GM12878 (cell line): Measurements from ENCODE around the gene CCDC88C. TPM values are rescaled to one million over a fixed set of nuclear protein-coding genes. Genes with fewer than 3 reads are reported as not detected.
A peak's percentile ranks its signal among the peaks of the same experiment; 100 is the strongest.

Experiments
- ATAC-seq: fragments of 200-7000 bp; cut with Tn5 transposase; 3 replicates; pipeline ENCODE4 v1.9.1; 2020; ENCODE audit warnings: mild to moderate bottlenecking, moderate library complexity
- BruUV-seq: library from RNA; stranded (reverse); fragments of 400-500 nt; replicated peaks from 2 replicates; lab custom pipeline; 2021; lab: Mats Ljungman, UMichigan
- CTCF ChIA-PET: fragments of 300-600 bp; sonication (Branson Sonifier 250); formaldehyde crosslinking; extraction: SDS; loops from one replicate; lab custom pipeline; 2021; ENCODE audit warnings: inconsistent platforms; lab: Yijun Ruan, JAX
- POLR2A ChIA-PET: fragments of 350-600 bp; formaldehyde crosslinking; extraction: SDS; loops from one replicate; lab custom pipeline; 2021; ENCODE audit warnings: inconsistent platforms; lab: Charles Lee
- RAD21 ChIA-PET: fragments of 300-600 bp; sonication (Branson Sonifier 250); formaldehyde crosslinking; loops from one replicate; lab custom pipeline; 2023; ENCODE audit warnings: antibody characterized with exemption; ENCODE audit not compliant: unreplicated experiment; lab: Charles Lee
- SMC1A ChIA-PET: fragments of 300-600 bp; sonication (Branson Sonifier 250); formaldehyde crosslinking; loops from one replicate; lab custom pipeline; 2023; ENCODE audit not compliant: unreplicated experiment, uncharacterized antibody; lab: Charles Lee
- DNase-seq: peaks from one replicate; pipeline ENCODE4 v3.0.0-alpha.2; 2011; ENCODE audit warnings: low read depth, low spot score
- FAIRE-seq: peaks from 3 replicates; lab custom pipeline; 2011; peaks lifted over from hg19 to GRCh38; lab: Jason Lieb, UNC
- H2AFZ ChIP-seq: 2 replicates; pipeline ENCODE4 v1.6.0; 2011; ENCODE audit warnings: low read depth, low read length, control low read depth; ENCODE audit not compliant: control insufficient read depth
- H3K27ac ChIP-seq: 2 replicates; pipeline ENCODE4 v1.5.1; 2011; ENCODE audit warnings: control low read depth; ENCODE audit not compliant: control insufficient read depth, insufficient read depth
- H3K27me3 ChIP-seq, 2 experiments: replicated peaks in 1 of 2; 2 replicates each; pipeline versions ENCODE4 v1.6.0 to v1.6.1; 2011; ENCODE audit warnings: low read length in 1 of 2; ENCODE audit not compliant: control insufficient read depth in 2 of 2, insufficient read depth in 2 of 2
- H3K36me3 ChIP-seq, 2 experiments: 2 replicates each; pipeline ENCODE4 v1.5.1; 2011; ENCODE audit warnings: low read length in 1 of 2; ENCODE audit not compliant: control insufficient read depth in 2 of 2, insufficient read depth in 2 of 2
- H3K4me1 ChIP-seq: 2 replicates; pipeline ENCODE4 v1.6.1; 2011; ENCODE audit warnings: mild to moderate bottlenecking, low read length, moderate library complexity, mixed read lengths; ENCODE audit not compliant: control insufficient read depth, insufficient read depth
- H3K4me2 ChIP-seq: 2 replicates; pipeline ENCODE4 v1.6.0; 2011; ENCODE audit warnings: control low read depth; ENCODE audit not compliant: control insufficient read depth, insufficient read depth
- H3K4me3 ChIP-seq: fragments of 200-600 bp; sonication (generic); 2 replicates; pipeline ENCODE4 v1.5.1; 2016
- H3K79me2 ChIP-seq: 2 replicates; pipeline ENCODE4 v1.6.0; 2011; ENCODE audit warnings: low read length; ENCODE audit not compliant: control insufficient read depth, insufficient read depth
- H3K9ac ChIP-seq: 2 replicates; pipeline ENCODE4 v1.8.0; 2011; ENCODE audit warnings: low read length, control low read depth, mixed read lengths; ENCODE audit not compliant: control insufficient read depth, insufficient read depth
- H3K9me3 ChIP-seq: replicated peaks from 3 replicates; pipeline ENCODE4 v1.5.1; 2011; ENCODE audit warnings: mild to moderate bottlenecking, low read length; ENCODE audit not compliant: control insufficient read depth, insufficient read depth
- H4K20me1 ChIP-seq: 2 replicates; pipeline ENCODE4 v1.6.0; 2011; ENCODE audit not compliant: control insufficient read depth, insufficient read depth
- CHD1 ChIP-seq: IDR thresholded peaks from 2 replicates; pipeline ENCODE4 v1.6.1; 2012; ENCODE audit warnings: low read depth, low read length, improper control_type of control experiment
- ELK1 ChIP-seq: IDR thresholded peaks from 2 replicates; pipeline ENCODE4 v1.6.1; 2012; ENCODE audit warnings: low read depth, low read length, improper control_type of control experiment
- IKZF2 ChIP-seq, 2 experiments: fragments of 450-650 bp; IDR thresholded peaks; 2 replicates each; pipeline ENCODE4 v1.6.1; 2017; ENCODE audit warnings: mild to moderate bottlenecking in 2 of 2, moderate library complexity in 2 of 2
- TCF3 ChIP-seq: IDR thresholded peaks from 2 replicates; pipeline ENCODE4 v1.6.1; 2012; ENCODE audit warnings: low read depth, mild to moderate bottlenecking, low read length, borderline replicate concordance; ENCODE audit not compliant: insufficient read depth
- WGBS: methylation state at CpG from one replicate; pipeline ENCODE4 v1.1.6; 2016; ENCODE audit warnings: low lambda C conversion rate; ENCODE audit not compliant: insufficient replicate concordance, insufficient coverage; ENCODE audit errors: missing lambda C conversion rate; 5-methylcytosine and 5-hydroxymethylcytosine counted together
- in situ Hi-C: fragments of 300-500 bp; cut with MboI; formaldehyde crosslinking; loops from 9 replicates; pipeline ENCODE4 v1.14.3; 2018; ENCODE audit warnings: mixed read lengths
- intact Hi-C: fragments of 100-400 bp; cut with micrococcal nuclease; formaldehyde crosslinking; loops from one replicate; pipeline ENCODE4 v1.14.2; 2022; ENCODE audit not compliant: unreplicated experiment
- polyA plus RNA-seq, 11 experiments: library from polyadenylated mRNA; depleted of rRNA in 4 of 11; unstranded in 6 of 11; stranded (reverse) in 5 of 11; fragments of >200 nt; fragmentation: Nextera tagmentation in 4 of 11; fragmentation: Illumina TruSeq in 1 of 11; extraction: Ambion mirVana in 4 of 11; extraction: Trizol in 1 of 11; gene quantifications; 1 replicate in 1 of 11; 2 replicates in 10 of 11; pipeline versions ENCODE4 v1.2.1 to v1.2.3, GENCODE V29; 2011 to 2016; ENCODE audit warnings: inconsistent platforms in 2 of 11, missing spikeins in 2 of 11, low read depth in 1 of 11
- total RNA-seq, 4 experiments: library from RNA; depleted of rRNA in 3 of 4; stranded (reverse); fragments of >200 nt in 3 of 4; fragmentation: Illumina TruSeq in 1 of 4; extraction: Trizol in 1 of 4; gene quantifications; 2 replicates each; pipeline versions ENCODE4 v1.2.1 to v1.2.3, GENCODE V29; 2013 to 2021

The CCDC88C gene
- total and polyA plus RNA-seq, 10 of the 15 experiments (the other 5 are each of a cell fraction or from before 2014, with no cell fraction given) = 4.0 to 79.6 (median 36.6) TPM

GRCh38 chr14:91313154-91313850 is 104.3 kb downstream of the CCDC88C start:
- in situ Hi-C loops = no loop called here
- BruUV-seq = TSS peak; percentile 55
- H2AFZ ChIP-seq = no peak overlapping the region
- DNase-seq (no peak), ATAC-seq (no peak), FAIRE-seq (no peak)
- SMC1A ChIA-PET = interaction anchor here (0.6 to 1.2 kb wide), 2 partner anchors 8 to 138 kb away, joined by 3 read pairs; no protein-coding TSS in a partner anchor
- H3K4me2 ChIP-seq = no peak overlapping the region
- no peak overlapping the region for H3K27ac ChIP-seq
- H3K9ac ChIP-seq = no peak overlapping the region
- TF ChIP-seq IKZF2 (IDR thresholded peaks at IDR 0.05) (no peak), CHD1 (no peak), TCF3 (no peak)
- POLR2A ChIA-PET = interaction anchor here (1.0 kb wide), 1 partner anchor 59 kb away, joined by 3 read pairs; no protein-coding TSS in a partner anchor
- H3K79me2 ChIP-seq = peaks cover 15% of the 10 kb centered on the region
- H3K36me3 ChIP-seq = peaks cover 35 to 56% of the 10 kb centered on the region in 2 experiments
- intact Hi-C loops = no loop called here
- peaks cover 33% of the 10 kb centered on the region for H3K4me1 ChIP-seq
- RAD21 ChIA-PET = interaction anchor here (1.0 to 1.3 kb wide), 3 partner anchors 27 to 106 kb away, joined by 3 to 4 read pairs (median 3); no protein-coding TSS in a partner anchor
- H3K27me3 ChIP-seq = no peaks in the 10 kb centered on the region
- H3K4me3 ChIP-seq = no peak overlapping the region
- CTCF ChIA-PET = interaction anchor here (0.7 to 1.2 kb wide), 2 partner anchors 27 to 114 kb away, joined by 3 read pairs; no protein-coding TSS in a partner anchor
- H3K9me3 ChIP-seq = no peaks in the 10 kb centered on the region
- 92% methylated on average over 34 of the region's 34 CpGs for WGBS
- no peaks in the 10 kb centered on the region for H4K20me1 ChIP-seq

GRCh38 chr14:91311284-91311662 is 106.3 kb downstream of the CCDC88C start:
- ChIA-PET POLR2A (no interaction called here), SMC1A (no interaction called here), CTCF (no interaction called here), RAD21 (no interaction called here)
- intact Hi-C loops (no loop called here), in situ Hi-C loops (no loop called here)
- Histone ChIP-seq H3K27me3 (no peaks in the 10 kb centered on the region), H3K9ac (no peak overlapping the region), H4K20me1 (no peaks in the 10 kb centered on the region; the same call in 1 of the 2 replicates), H3K36me3 (peaks cover 41 to 61% of the 10 kb centered on the region in 2 experiments), H3K4me1 (peaks cover 12% of the 10 kb centered on the region), H3K79me2 (peaks cover 12% of the 10 kb centered on the region), H2AFZ (no peak overlapping the region), H3K4me3 (no peak overlapping the region), H3K9me3 (no peaks in the 10 kb centered on the region), H3K27ac (no peak overlapping the region), H3K4me2 (no peak overlapping the region)
- DNase-seq (no peak), FAIRE-seq (no peak), ATAC-seq (no peak)
- no peak for TF ChIP-seq ELK1
- no TSS peak for BruUV-seq
- whole genome bisulfite sequencing = 53% methylated on average over 5 of the region's 5 CpGs
